A673 (cell line): ENCODE results near the gene DIAPH1.

ENCODE experiments used
- CTCF ChIP-seq: fragments of 300-800, 200-600 bp; sonication (generic); conservative IDR thresholded peaks from 2 replicates; pipeline ENCODE4 v1.5.1; 2017; ENCODE audit warnings: low read depth, mild to moderate bottlenecking, antibody characterized with exemption, low read length, moderate library complexity, mixed read lengths
- EZH2 ChIP-seq: fragments of 200-600 bp; sonication (generic); IDR thresholded peaks from 2 replicates; pipeline ENCODE4 v1.6.1; 2017; ENCODE audit warnings: borderline replicate concordance, low read depth, mild to moderate bottlenecking, mixed read lengths, antibody characterized with exemption, low read length; ENCODE audit not compliant: poor library complexity, severe bottlenecking

DNA sequence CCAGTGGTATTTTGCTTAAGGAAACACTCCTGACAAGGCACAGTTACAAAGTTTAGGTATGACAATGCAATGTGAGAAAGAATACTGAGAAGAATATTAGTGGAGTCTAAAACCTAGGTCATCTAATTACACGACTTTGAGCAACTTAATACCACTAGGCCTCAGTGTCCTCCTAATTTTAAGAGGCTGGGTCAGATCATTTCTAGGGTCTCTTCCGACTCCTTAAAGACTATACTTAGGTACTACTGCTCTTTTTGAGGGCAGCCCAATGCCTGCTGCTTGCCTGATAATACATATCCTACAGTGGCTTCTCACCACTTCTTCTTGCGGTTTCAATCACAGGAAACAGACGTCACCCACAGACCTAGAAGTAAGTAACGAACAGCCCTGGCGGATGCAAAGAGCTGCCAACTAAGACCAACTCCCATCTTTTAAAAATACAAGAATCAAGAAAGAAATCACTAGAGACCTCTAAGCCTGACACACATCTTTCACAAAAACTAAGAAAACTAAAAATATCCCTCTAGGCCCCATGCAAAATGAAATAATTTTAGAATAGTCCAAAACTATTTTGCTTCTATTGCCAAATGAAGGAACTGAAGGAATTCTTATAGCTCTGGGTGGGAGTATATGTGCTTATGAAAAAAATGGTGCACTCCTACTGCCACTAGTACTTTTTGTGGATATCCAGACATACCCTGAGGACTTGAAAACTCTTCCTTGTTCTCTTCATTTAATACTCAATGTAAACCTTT is 13.1 kb downstream of the DIAPH1 start:
- TF ChIP-seq CTCF (no peak), EZH2 (no peak)
